WTC11 (cell line): ENCODE results near the gene CTTNBP2. TPM values are rescaled to one million over a fixed set of nuclear protein-coding genes. Genes with fewer than 3 reads are reported as not detected.

ENCODE experiments used
- ATAC-seq: fragments of 200-7000 bp; cut with Tn5 transposase; 2 replicates; pipeline ENCODE4 v1.10.0; 2021; ENCODE audit warnings: mild to moderate bottlenecking, moderate library complexity
- CTCF ChIA-PET: fragments of 300-600 bp; sonication (Branson Sonifier 250); formaldehyde crosslinking; loops from one replicate; lab custom pipeline; 2021; ENCODE audit warnings: antibody characterized with exemption; lab: Charles Lee
- POLR2A ChIA-PET: fragments of 350-600 bp; sonication (Branson Sonifier 250); formaldehyde crosslinking; loops from one replicate; lab custom pipeline; 2021; ENCODE audit warnings: antibody characterized with exemption; lab: Charles Lee
- DNase-seq: peaks from one replicate; pipeline ENCODE4 v3.0.0; 2021; ENCODE audit warnings: low spot score
- H3K27ac Mint-ChIP-seq: 2 replicates; pipeline ENCODE4 v1.8.0; 2021; ENCODE audit warnings: mixed read lengths
- H3K27me3 Mint-ChIP-seq: 2 replicates; pipeline ENCODE4 v1.8.0; 2021; ENCODE audit warnings: low read depth, mild to moderate bottlenecking, moderate library complexity, mixed read lengths
- H3K36me3 Mint-ChIP-seq: 2 replicates; pipeline ENCODE4 v1.8.0; 2021; ENCODE audit warnings: mixed read lengths
- H3K4me1 Mint-ChIP-seq: 2 replicates; pipeline ENCODE4 v1.8.0; 2022; ENCODE audit warnings: mixed read lengths
- H3K4me3 Mint-ChIP-seq: 2 replicates; pipeline ENCODE4 v1.8.0; 2021; ENCODE audit warnings: mild to moderate bottlenecking, moderate library complexity, mixed read lengths
- H3K9me3 Mint-ChIP-seq: 2 replicates; pipeline ENCODE4 v1.8.0; 2021; ENCODE audit warnings: mixed read lengths
- CREM ChIP-seq: sonication (generic); formaldehyde crosslinking; IDR thresholded peaks from 2 replicates; pipeline ENCODE4 v1.8.1; 2022; ENCODE audit warnings: mild to moderate bottlenecking, missing genetic modification reagents, moderate library complexity
- E2F1 ChIP-seq: sonication (generic); formaldehyde crosslinking; IDR thresholded peaks from 2 replicates; pipeline ENCODE4 v1.8.0; 2022; ENCODE audit warnings: mild to moderate bottlenecking, missing genetic modification reagents
- FOXJ3 ChIP-seq: sonication (generic); formaldehyde crosslinking; IDR thresholded peaks from 2 replicates; pipeline ENCODE4 v1.9.0; 2021; ENCODE audit warnings: missing genetic modification reagents, mild to moderate bottlenecking, borderline replicate concordance
- GABPB1 ChIP-seq: sonication (generic); formaldehyde crosslinking; IDR thresholded peaks from 2 replicates; pipeline ENCODE4 v1.8.1; 2023; ENCODE audit warnings: mild to moderate bottlenecking, missing genetic modification reagents
- GRHL2 ChIP-seq: fragments of 250-450 bp; sonication (Bioruptor Pico); IDR thresholded peaks from 2 replicates; pipeline ENCODE4 v1.8.0; 2022; ENCODE audit warnings: mild to moderate bottlenecking, moderate library complexity; ENCODE audit not compliant: insufficient replicate concordance, severe bottlenecking
- GTF2I ChIP-seq: fragments of 250-450 bp; sonication (Bioruptor Pico); conservative IDR thresholded peaks from 2 replicates; pipeline ENCODE4 v1.4.0; 2021; ENCODE audit warnings: mild to moderate bottlenecking
- HMGXB4 ChIP-seq: sonication (generic); formaldehyde crosslinking; IDR thresholded peaks from 2 replicates; pipeline ENCODE4 v1.8.1; 2023; ENCODE audit warnings: mild to moderate bottlenecking, moderate library complexity, missing genetic modification reagents
- JAZF1 ChIP-seq: fragments of 250-450 bp; sonication (Bioruptor Pico); IDR thresholded peaks from 2 replicates; pipeline ENCODE4 v1.9.0; 2021; ENCODE audit warnings: moderate library complexity, mild to moderate bottlenecking, inconsistent platforms
- NFATC4 ChIP-seq: fragments of 250-450 bp; sonication (Bioruptor Pico); IDR thresholded peaks from 2 replicates; pipeline ENCODE4 v1.9.0; 2021; ENCODE audit warnings: mild to moderate bottlenecking
- RORB ChIP-seq: fragments of 250-450 bp; sonication (Bioruptor Pico); IDR thresholded peaks from 2 replicates; pipeline ENCODE4 v1.9.0; 2021; ENCODE audit warnings: mild to moderate bottlenecking
- SMAD4 ChIP-seq: sonication (generic); formaldehyde crosslinking; IDR thresholded peaks from 2 replicates; pipeline ENCODE4 v1.8.0; 2022; ENCODE audit warnings: mild to moderate bottlenecking, missing genetic modification reagents
- ZNF532 ChIP-seq: fragments of 250-450 bp; sonication (Bioruptor Pico); IDR thresholded peaks from 2 replicates; pipeline ENCODE4 v1.9.0; 2021; ENCODE audit warnings: mild to moderate bottlenecking, borderline replicate concordance
- total RNA-seq: library from RNA; stranded (reverse); gene quantifications from 3 replicates; pipeline ENCODE4 v1.2.3, GENCODE V29; 2021

The CTTNBP2 gene
- total RNA-seq, 1 experiment from 2014 or later = 22.1 TPM

- Mint-ChIP-seq H3K27ac (peak overlapping the region; percentile 58), H3K36me3 (peaks cover 12% of the 10 kb centered on the region), H3K9me3 (no peaks in the 10 kb centered on the region)
- DNase-seq = no peak
- TF ChIP-seq GRHL2 (CRISPR knock-in tag) (no peak), ZNF532 (CRISPR knock-in tag) (no peak), RORB (no peak), CREM (CRISPR knock-in tag) (no peak), FOXJ3 (no peak), SMAD4 (CRISPR knock-in tag) (no peak)
- TF ChIP-seq, all 79 proteins: peak for 0
- CTCF ChIA-PET = interaction anchor here (1.2 kb wide), 1 partner anchor 77 kb away, joined by 4 read pairs; no protein-coding TSS in a partner anchor
- H3K4me3 Mint-ChIP-seq = no peak overlapping the region
- POLR2A ChIA-PET = no interaction called here
- H3K27me3 Mint-ChIP-seq = no peaks in the 10 kb centered on the region
- ATAC-seq = no peak
- peaks cover 35% of the 10 kb centered on the region for H3K4me1 Mint-ChIP-seq
Measured at GRCh38 chr7:117827862-117828261, 45.4 kb downstream of the CTTNBP2 start.

GRCh38 chr7:117825132-117825531 lies 48.1 kb downstream of the CTTNBP2 start:
- H3K4me1 Mint-ChIP-seq = peaks cover 40% of the 10 kb centered on the region
- POLR2A ChIA-PET = no interaction called here
- no peaks in the 10 kb centered on the region for H3K9me3 Mint-ChIP-seq
- 0 out of 2 replicates have a peak overlapping the region, but pooled peaks have one; percentile 64 for H3K27ac Mint-ChIP-seq
- CTCF ChIA-PET = interaction anchor here (0.5 kb wide), 1 partner anchor 329 kb away, joined by 3 read pairs; no protein-coding TSS in a partner anchor
- H3K36me3 Mint-ChIP-seq = no peaks in the 10 kb centered on the region; the same call in 1 of the 2 replicates
- no peak for TF ChIP-seq HMGXB4 (CRISPR knock-in tag)
- TF ChIP-seq GTF2I (CRISPR knock-in tag) = no peak
- TF ChIP-seq GRHL2 (CRISPR knock-in tag) = no peak
- TF ChIP-seq, all 79 proteins: peak for 0
- ATAC-seq (no peak; the same call in 1 of the 2 replicates), DNase-seq (no peak)
- H3K4me3 Mint-ChIP-seq = no peak overlapping the region
- H3K27me3 Mint-ChIP-seq = no peaks in the 10 kb centered on the region

- Mint-ChIP-seq H3K36me3 (no peaks in the 10 kb centered on the region; the same call in 1 of the 2 replicates), H3K27me3 (no peaks in the 10 kb centered on the region), H3K9me3 (no peaks in the 10 kb centered on the region), H3K4me1 (peaks cover 43% of the 10 kb centered on the region)
- POLR2A ChIA-PET = interaction anchor here (1.2 kb wide), 1 partner anchor 14 kb away, joined by 4 read pairs; no protein-coding TSS in a partner anchor
- TF ChIP-seq JAZF1 (CRISPR knock-in tag) (no peak), NFATC4 (CRISPR knock-in tag) (no peak)
- TF ChIP-seq, all 79 proteins: peak for 0
- CTCF ChIA-PET = interaction anchor here (0.5 kb wide), 1 partner anchor 329 kb away, joined by 3 read pairs; no protein-coding TSS in a partner anchor
- Mint-ChIP-seq H3K27ac (no peak overlapping the region), H3K4me3 (no peak overlapping the region)
- no peak for ATAC-seq
- no peak for DNase-seq
Measured at GRCh38 chr7:117824592-117824991, 48.6 kb downstream of the CTTNBP2 start.

- DNase-seq = no peak
- H3K27me3 Mint-ChIP-seq = no peaks in the 10 kb centered on the region
- TF ChIP-seq GABPB1 (no peak), ZNF532 (CRISPR knock-in tag) (no peak), E2F1 (CRISPR knock-in tag) (no peak)
- TF ChIP-seq, all 79 proteins: peak for 0
- H3K4me1 Mint-ChIP-seq = peaks cover 48% of the 10 kb centered on the region
- H3K27ac Mint-ChIP-seq = peak overlapping the region; percentile 25; the same call in 1 of the 2 replicates
- no peaks in the 10 kb centered on the region; the same call in 1 of the 2 replicates for H3K36me3 Mint-ChIP-seq
- ChIA-PET CTCF (no interaction called here), POLR2A (no interaction called here)
- ATAC-seq = no peak
- H3K4me3 Mint-ChIP-seq = no peak overlapping the region
- H3K9me3 Mint-ChIP-seq = no peaks in the 10 kb centered on the region
Measured at GRCh38 chr7:117819558-117819957, 53.7 kb downstream of the CTTNBP2 start.
